Osteoblast (primary cell): ENCODE results near the gene SMAD7. TPM values are rescaled to one million over a fixed set of nuclear protein-coding genes. Genes with fewer than 3 reads are reported as not detected.
A peak's percentile ranks its signal among the peaks of the same experiment; 100 is the strongest.
"Not testable (repeated sequence)": the region's sequence is repeated elsewhere in the genome, so short reads cannot be mapped to it uniquely, and the experiment has no call there.

ENCODE experiments used
- DNase-seq: peaks from one replicate; pipeline ENCODE4 v3.0.0; 2011; ENCODE audit warnings: low spot score, mixed read lengths; ENCODE audit not compliant: insufficient read length; ENCODE audit errors: missing footprints
- H2AFZ ChIP-seq: 2 replicates; pipeline ENCODE4 v1.6.0; 2011; ENCODE audit warnings: mild to moderate bottlenecking, low read length
- H3K27ac ChIP-seq: 2 replicates; pipeline ENCODE4 v1.5.1; 2011; ENCODE audit warnings: mild to moderate bottlenecking, low read depth, low read length, moderate library complexity
- H3K27me3 ChIP-seq: 2 replicates; pipeline ENCODE4 v1.6.0; 2012; ENCODE audit warnings: mild to moderate bottlenecking, control low read depth, inconsistent platforms, low read length, moderate library complexity; ENCODE audit not compliant: insufficient read depth
- H3K36me3 ChIP-seq: 2 replicates; pipeline ENCODE4 v1.5.1; 2011; ENCODE audit warnings: mild to moderate bottlenecking, low read length, control low read depth, moderate library complexity; ENCODE audit not compliant: insufficient read depth
- H3K4me1 ChIP-seq: 2 replicates; pipeline ENCODE4 v1.5.1; 2011; ENCODE audit warnings: mild to moderate bottlenecking, low read length, control low read depth, moderate library complexity; ENCODE audit not compliant: insufficient read depth
- H3K4me2 ChIP-seq: 2 replicates; pipeline ENCODE4 v1.6.0; 2011; ENCODE audit warnings: mild to moderate bottlenecking, low read length; ENCODE audit not compliant: insufficient read depth
- H3K4me3 ChIP-seq: fragments of 200-600 bp; sonication (generic); 3 replicates; pipeline ENCODE4 v1.5.1; 2012; ENCODE audit warnings: mild to moderate bottlenecking, low read length, inconsistent platforms; ENCODE audit not compliant: insufficient read depth
- H3K79me2 ChIP-seq: 2 replicates; pipeline ENCODE4 v1.6.0; 2012; ENCODE audit warnings: mild to moderate bottlenecking, low read length, control low read depth, inconsistent platforms; ENCODE audit not compliant: insufficient read depth
- H3K9me3 ChIP-seq: 2 replicates; pipeline ENCODE4 v1.5.1; 2011; ENCODE audit warnings: low read depth, low read length, control low read depth
- H4K20me1 ChIP-seq: 2 replicates; pipeline ENCODE4 v1.6.0; 2012; ENCODE audit warnings: mild to moderate bottlenecking, low read length, control low read depth; ENCODE audit not compliant: insufficient read depth
- total RNA-seq: library from RNA; depleted of rRNA; stranded (reverse); fragments of >200 nt; gene quantifications from 2 replicates; pipeline ENCODE4 v1.2.3, GENCODE V29; 2012
- TF ChIP-seq, protein P1 (sequence below): IDR thresholded peaks from 2 replicates; pipeline ENCODE4 v1.5.1; 2011; ENCODE audit warnings: mild to moderate bottlenecking, low read depth, low read length, moderate library complexity; ENCODE audit errors: extremely low read depth

The SMAD7 gene
- total RNA-seq, 1 donor, result 76.0 TPM

DNA sequence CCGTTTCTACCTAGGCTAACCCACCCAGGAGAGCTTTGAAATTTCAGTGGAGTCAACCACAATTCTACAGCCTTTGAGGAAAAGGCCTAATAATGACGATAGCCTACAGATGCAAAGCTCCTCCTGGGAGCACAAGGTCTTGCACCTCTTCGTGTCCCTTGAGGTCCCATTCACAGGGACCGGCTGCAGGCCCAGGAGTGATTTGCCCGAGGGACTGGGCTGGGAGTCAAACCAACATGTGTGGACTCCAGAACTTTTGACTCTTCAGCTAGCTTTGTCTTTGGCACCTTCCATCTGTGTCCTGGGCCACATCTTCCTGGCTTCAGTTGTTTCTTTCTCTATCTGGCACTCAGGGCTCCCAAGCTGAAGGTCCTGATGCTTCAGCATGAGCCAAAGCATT, 76.5 kb downstream of the SMAD7 start:
- Histone ChIP-seq H3K4me2 (no peak overlapping the region), H2AFZ (no peak overlapping the region)
- TF ChIP-seq, protein P1, sequence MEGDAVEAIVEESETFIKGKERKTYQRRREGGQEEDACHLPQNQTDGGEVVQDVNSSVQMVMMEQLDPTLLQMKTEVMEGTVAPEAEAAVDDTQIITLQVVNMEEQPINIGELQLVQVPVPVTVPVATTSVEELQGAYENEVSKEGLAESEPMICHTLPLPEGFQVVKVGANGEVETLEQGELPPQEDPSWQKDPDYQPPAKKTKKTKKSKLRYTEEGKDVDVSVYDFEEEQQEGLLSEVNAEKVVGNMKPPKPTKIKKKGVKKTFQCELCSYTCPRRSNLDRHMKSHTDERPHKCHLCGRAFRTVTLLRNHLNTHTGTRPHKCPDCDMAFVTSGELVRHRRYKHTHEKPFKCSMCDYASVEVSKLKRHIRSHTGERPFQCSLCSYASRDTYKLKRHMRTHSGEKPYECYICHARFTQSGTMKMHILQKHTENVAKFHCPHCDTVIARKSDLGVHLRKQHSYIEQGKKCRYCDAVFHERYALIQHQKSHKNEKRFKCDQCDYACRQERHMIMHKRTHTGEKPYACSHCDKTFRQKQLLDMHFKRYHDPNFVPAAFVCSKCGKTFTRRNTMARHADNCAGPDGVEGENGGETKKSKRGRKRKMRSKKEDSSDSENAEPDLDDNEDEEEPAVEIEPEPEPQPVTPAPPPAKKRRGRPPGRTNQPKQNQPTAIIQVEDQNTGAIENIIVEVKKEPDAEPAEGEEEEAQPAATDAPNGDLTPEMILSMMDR, result no peak

GRCh38 chr18:48872234-48873145, 78.3 kb downstream of the SMAD7 start:
- Histone ChIP-seq H3K4me3 (peak overlapping the region; percentile 22), H2AFZ (no peak overlapping the region), H3K4me1 (peaks cover 37% of the 10 kb centered on the region), H4K20me1 (no peaks in the 10 kb centered on the region), H3K27ac (peak overlapping the region; percentile 98), H3K36me3 (no peaks in the 10 kb centered on the region), H3K9me3 (no peaks in the 10 kb centered on the region), H3K27me3 (no peaks in the 10 kb centered on the region), H3K79me2 (no peaks in the 10 kb centered on the region), H3K4me2 (peak overlapping the region; percentile 65)
- TF ChIP-seq, protein P1, result no peak
- peak; percentile 96 for DNase-seq

More for the DNA sequence above, 76.5 kb downstream of the SMAD7 start:
- Histone ChIP-seq H3K27me3 (no peaks in the 10 kb centered on the region), H3K36me3 (no peaks in the 10 kb centered on the region), H3K4me3 (no peak overlapping the region), H4K20me1 (no peaks in the 10 kb centered on the region), H3K9me3 (no peaks in the 10 kb centered on the region), H3K79me2 (no peaks in the 10 kb centered on the region), H3K27ac (no peak overlapping the region), H3K4me1 (peaks cover 27% of the 10 kb centered on the region)
- DNase-seq, result peak; percentile 69

DNA sequence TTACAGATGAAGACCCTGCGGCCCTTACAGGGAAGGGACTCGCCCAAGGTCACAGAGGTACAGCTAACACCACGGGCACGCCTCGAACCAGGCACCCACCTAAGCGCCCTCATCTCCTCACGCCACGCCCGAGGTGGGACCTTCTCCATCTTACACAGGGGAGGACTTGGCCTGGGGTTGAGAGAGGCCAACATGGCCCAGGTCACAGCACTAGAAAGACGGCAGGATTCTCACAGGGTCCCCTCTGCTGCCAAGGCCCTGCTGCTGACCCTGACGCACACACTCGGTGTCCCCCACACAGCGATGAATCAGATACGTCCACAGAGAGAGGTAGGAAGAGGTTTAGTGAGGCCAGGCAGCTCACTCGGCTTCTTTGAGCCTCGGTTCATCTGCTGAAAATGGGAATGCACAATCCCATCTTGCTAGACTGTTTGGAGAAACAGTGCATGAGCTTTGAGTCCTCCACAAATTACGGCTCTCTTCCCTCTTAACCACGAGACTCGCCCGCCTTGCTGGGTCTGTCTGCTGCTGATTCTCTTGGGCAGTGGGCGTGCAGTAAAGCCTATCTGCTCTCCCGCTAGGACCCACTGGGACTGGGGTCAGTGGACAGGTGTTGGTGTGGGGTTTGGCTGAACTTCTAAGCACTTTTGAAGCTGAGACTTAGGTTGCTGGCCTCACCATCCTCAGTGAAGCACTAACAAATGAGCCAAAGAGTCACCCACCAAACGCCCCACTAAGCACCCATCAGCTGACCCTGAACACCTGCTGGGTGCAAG, 79.2 kb downstream of the SMAD7 start:
- peaks cover 37% of the 10 kb centered on the region for H3K4me1 ChIP-seq
- no peaks in the 10 kb centered on the region for H3K9me3 ChIP-seq
- H3K36me3 ChIP-seq, result no peaks in the 10 kb centered on the region
- no peak overlapping the region for H3K4me2 ChIP-seq
- TF ChIP-seq, protein P1, result no peak
- peak; percentile 55 for DNase-seq
- H3K79me2 ChIP-seq, result no peaks in the 10 kb centered on the region
- no peak overlapping the region for H2AFZ ChIP-seq
- no peak overlapping the region for H3K4me3 ChIP-seq
- H4K20me1 ChIP-seq, result no peaks in the 10 kb centered on the region
- no peaks in the 10 kb centered on the region for H3K27me3 ChIP-seq
- H3K27ac ChIP-seq, result no peak overlapping the region

- DNase-seq, result peak; percentile 41
- H3K79me2 ChIP-seq, H3K9me3 ChIP-seq, H3K27me3 ChIP-seq, H3K4me2 ChIP-seq, H3K27ac ChIP-seq, H3K4me3 ChIP-seq, H2AFZ ChIP-seq, H3K36me3 ChIP-seq, H4K20me1 ChIP-seq: not testable (repeated sequence)
- H3K4me1 ChIP-seq, result peaks cover 37% of the 10 kb centered on the region
Observed at GRCh38 chr18:48870926-48871325, 79.8 kb downstream of the SMAD7 start.
